ENCODE data around the gene CCNI.

The CCNI gene

DNA sequence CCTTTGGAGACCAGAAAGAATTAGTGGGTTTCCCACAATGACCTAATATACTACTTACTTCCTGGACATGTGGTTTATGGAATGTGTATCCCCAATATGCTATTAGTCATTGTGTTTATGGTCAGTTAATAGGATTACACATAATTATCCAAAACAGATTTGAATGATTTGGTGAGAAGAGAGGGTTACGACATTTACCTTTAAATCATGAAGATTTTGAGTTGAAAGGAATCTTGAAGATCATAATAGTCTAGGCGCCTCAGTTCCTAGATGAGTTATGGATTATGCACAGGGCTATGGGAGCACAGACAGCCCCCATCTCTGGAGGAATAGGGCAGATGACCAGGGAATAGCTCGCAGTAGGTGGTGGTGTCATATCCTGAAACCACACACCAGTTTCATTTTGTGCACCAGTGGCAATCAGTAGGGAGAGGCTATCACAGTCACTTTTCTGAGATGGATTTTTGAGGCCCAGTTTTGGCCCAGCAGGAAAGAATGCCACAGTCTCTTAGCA is 64.9 kb downstream of the CCNI start:
- FAIRE-seq (no peak), DNase-seq (ENCODE audit: extremely low spot score, insufficient read length, low read depth) (no peak)

DNA sequence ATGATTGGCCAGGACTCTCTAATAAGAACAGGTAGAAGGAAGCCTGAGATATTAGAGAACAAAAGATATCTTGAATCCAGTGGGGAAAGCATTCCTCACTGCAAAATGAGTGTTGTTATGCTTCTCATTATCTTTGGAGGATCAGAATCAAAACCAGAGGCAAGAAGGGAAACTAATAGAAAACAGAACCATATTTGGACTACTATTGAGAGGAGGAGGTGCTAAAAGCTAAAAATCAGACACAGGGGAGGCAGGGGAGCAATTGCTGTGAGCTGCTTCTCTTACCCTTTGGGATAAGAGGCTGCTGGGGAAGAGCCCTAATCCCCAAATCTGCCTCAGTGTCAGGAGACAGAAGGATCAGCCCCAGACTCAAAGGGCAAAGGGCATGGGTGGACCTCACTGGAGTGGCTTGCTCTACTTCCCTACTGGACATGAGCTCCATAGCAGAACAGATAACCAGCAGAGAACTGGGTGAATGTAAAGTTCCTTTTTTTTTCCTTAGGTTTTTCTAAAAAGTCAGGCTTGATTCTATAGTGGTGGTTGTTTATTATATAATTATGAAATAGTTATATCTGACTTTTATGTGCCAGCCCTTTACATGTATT is 66.2 kb downstream of the CCNI start:
- FAIRE-seq (no peak), DNase-seq (ENCODE audit: extremely low spot score, insufficient read length, low read depth) (no peak)

DNA sequence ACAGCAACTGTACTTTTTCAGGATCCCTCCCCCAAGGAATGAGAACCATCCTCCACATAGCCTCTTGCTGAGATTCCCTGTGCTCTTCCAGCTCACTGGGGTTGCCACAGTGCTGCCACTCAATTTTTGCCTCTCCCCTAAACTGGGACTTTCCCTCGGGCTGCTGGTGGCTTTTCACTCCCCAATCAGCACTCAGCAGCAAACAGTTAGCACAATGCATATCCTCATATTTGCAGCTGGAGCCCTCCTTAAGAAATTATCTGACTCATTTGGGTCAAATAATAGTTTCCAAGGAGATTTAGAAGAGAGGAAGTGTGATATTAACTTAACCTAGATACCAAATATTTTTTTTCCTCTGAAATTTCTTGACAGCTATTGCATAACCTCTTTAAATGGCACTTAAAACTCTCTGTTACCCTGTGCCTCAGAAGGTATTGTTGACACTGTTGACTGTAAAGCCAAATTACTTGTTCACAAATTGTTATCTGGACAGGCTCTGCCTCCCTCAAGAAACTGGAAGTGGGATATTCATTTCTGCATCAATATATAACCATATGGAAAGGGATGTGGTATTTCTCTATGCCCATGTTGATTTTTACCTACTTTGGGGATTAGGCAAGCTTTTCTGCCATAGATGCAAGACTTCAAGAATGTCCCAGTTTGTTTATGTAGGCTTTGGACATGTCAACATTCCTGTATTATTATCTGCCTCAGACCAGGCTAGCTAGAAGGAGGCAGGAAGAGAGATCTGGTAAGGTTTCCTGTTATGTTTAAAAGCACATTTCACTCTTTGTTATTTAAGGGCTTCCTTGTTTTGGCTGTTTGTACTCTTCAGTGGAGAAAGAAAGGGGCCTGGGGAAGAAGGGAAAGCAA is 68.2 kb downstream of the CCNI start:
- DNase-seq (ENCODE audit: extremely low spot score, insufficient read length, low read depth) (no peak), FAIRE-seq (no peak)

DNA sequence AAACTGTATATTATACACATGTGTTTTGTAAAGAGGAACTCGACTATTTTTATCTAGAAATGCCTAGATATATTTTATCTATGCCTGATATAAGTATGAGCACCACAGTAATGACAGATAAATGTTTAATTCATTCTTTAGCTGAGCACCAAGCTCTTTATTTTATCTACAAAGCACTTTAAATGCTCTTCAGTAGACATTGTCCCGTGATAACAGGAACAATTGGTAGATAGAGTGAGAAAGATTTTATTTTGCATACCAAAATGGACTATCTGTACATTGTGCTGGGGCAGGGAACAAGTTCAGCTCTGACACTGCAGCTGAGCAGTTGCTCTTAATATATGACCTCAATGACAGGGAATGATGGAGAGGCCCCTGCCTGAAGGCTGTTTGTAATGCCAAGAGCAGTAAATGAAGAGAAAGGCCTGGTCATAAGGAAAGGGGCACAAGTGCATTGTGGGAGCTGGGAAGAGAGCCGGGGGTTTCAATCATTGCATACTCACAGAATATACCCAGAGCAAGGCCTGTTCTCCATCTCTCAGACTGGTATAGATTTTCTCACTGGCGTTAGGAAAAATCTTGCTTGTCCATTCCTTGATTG is 68.9 kb downstream of the CCNI start:
- DNase-seq (ENCODE audit: extremely low spot score, insufficient read length, low read depth) = no peak
- FAIRE-seq = no peak

DNA sequence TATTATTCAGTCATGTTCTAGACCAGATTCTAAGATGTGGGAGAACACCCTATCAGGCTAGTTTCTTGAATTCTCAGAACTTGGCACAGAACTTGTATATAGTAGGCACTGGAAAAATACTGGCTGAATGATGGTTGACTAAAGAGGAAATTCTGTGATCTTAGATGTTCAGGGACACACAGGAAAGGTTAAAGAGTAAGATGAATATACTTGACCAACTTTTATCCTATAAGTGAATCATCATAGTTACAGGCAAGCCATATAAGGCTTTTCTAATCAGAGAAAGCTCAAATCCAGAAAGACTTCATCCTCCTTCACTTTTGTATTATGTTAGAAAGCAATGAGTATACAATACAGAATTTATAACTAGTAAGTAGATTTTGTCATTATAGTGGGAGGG is 72.4 kb downstream of the CCNI start:
- DNase-seq (ENCODE audit: extremely low spot score, insufficient read length, low read depth) (no peak), FAIRE-seq (no peak)

DNA sequence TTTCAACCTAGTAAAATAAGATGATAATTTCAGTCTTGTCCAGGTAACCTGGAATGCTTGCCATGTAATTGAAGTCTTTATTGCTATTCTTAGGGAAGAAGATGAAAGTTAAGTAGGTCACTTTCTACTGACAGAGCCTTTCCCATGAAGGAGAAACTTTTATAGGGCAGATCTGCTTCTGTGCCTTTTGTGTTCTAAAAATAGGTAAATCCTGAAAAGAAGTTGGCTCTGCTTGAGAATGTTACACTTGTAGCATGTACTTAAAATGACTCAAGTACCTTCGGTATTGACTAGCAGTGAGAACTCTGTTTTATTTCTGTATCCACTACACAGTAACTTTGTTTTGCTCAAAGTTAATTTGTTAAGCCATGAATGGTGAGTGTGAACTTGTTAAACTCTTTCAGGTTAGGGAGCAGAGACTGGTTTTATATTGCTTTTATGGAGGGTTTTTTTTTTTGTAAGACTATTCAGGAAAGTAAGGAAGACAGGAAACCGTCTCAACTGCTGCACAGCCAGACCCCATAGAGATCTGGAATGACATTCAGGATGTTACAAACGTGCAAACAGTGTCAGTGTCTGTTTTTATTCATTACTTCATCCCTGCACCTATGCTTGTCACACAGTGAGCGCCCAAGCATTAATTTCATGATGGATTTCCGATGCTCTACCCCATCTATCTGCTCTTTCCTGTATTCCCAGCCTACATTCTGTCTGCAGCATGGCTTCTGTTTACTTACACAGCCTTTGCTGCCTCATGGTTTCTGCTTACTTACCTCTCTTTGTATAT is 73.3 kb downstream of the CCNI start:
- DNase-seq (ENCODE audit: extremely low spot score, insufficient read length, low read depth) (no peak), FAIRE-seq (no peak)

DNA sequence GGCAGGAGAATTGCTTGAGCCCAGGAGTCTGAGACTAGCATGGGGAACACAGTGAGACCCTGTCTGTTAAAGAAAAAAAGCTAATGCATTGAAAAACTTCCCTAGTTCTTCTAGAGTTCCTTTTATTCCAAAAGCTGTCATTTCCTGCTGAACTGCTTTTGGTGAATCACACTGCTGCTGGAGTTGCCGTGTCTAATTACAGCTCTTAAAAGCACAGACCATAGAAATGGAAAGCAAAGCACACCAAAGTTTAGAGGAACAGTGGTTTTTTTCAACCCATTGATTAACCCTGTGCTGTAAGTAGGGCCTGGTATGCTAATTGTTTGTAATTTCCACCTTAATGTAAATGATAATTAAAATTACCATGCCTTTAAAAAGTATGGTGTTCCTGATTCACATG is 73.9 kb downstream of the CCNI start:
- FAIRE-seq (no peak), DNase-seq (ENCODE audit: extremely low spot score, insufficient read length, low read depth) (no peak)

DNA sequence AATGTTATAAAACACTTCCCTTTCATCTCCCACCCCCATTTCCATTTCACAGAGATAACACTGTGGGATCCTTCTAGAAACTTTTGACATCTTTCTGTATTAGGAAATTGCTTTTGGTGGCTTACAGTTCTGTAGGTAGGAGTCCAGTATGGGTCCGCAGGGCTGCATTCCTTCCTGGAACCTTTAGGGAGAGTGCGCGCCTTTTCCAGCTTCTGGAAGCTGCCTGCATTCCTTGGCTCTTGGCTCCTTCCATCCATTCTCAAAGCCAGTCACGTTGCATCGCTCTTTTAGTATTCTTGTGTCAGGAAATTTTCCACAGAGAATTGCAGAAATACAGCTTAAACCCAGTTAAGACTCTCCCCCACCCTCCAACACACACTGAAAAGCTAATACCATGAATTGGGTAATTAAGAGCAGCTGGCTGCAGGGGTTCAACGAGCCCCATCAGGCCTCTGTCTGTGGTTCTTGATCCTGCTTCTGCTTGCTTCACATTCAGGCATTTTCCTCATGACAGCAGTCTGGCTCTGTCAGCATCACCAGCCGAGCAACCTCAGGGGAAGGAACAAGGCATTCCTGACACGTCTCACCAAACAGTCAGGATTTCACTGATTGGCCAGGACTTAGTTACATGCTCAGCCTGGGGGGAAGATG is 77.4 kb downstream of the CCNI start:
- FAIRE-seq (no peak), DNase-seq (ENCODE audit: extremely low spot score, insufficient read length, low read depth) (no peak)

DNA sequence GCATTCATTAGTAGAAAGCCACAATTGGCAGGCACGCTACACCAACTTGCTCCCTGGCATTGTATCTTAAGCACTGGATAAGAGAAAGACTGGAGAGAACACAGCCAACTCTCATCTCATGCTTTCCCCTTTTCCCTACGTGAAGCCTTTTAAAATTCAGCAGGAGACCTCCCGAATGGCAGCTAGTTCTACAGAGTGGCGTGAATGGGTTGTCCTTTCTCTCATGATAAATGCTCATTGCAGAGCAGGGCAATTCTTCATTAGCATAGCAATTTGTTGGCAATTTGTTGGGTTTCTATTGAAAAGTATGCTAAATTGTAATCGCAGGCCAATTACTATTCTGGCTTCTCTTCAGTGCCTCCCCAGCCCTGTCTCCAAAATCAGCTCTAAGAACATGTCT is 78.3 kb downstream of the CCNI start:
- DNase-seq (ENCODE audit: extremely low spot score, insufficient read length, low read depth) (no peak), FAIRE-seq (no peak)
